GM19328 (cell line): ENCODE results near the gene FANCI.

Source experiments
- ATAC-seq: cut with Tn5 transposase; IDR thresholded peaks from one replicate; pipeline ENCODE4 v1.9.1; 2021; ENCODE audit warnings: mild to moderate bottlenecking, moderate library complexity; ENCODE audit not compliant: unreplicated experiment

Gene FANCI

GRCh38 chr15:89303986-89304385, 60.2 kb downstream of the FANCI start:
- ATAC-seq: no peak

- ATAC-seq: no peak
These were observed 61.6 kb downstream of the FANCI start for GRCh38 chr15:89305395-89305794.

DNA sequence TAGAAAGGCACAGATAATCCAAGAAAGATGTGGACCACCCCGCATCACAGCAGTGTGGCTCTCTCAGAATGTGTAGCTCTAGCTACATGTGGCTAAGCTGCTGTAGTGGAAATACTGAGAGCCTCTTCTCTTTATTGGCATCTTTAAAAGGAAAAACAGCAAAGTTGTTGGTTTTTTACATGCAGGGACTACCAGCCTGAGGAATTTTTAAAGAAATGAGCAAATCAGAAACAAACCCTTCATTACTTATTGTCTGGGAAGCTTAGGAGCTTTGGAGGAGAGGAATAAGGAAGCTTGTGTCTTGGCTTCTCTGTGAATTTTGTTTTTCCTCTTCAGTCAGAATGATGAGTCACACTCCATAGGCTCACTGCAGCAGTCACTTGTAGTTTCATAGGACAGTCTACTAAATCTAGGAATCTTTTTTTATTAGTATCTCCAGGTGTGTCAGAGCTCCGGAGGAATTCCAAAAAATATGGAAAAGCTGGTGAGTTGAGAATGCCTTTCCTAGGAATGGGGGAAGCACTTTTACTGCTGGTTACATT, 63.3 kb downstream of the FANCI start:
- ATAC-seq: no peak

DNA sequence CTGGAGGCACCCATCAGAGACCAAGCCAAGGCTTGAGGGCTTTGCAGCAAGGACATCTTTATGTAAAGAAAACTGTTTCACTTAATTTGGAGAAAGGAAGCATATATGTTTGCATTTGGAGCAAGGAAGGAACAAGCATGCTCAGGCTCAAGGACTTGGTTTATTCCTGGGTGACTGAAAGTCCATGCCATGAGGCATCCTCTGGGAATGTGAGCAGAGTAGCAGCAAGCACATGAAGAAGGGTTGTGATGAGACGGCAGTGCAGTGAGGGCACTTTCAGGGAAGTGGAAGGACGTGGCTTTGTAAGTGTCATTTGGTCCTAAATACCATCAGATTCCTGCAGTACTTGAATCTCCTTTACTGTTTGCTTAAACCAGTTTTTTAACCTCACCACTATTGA, 64.0 kb downstream of the FANCI start:
- ATAC-seq: no peak

DNA sequence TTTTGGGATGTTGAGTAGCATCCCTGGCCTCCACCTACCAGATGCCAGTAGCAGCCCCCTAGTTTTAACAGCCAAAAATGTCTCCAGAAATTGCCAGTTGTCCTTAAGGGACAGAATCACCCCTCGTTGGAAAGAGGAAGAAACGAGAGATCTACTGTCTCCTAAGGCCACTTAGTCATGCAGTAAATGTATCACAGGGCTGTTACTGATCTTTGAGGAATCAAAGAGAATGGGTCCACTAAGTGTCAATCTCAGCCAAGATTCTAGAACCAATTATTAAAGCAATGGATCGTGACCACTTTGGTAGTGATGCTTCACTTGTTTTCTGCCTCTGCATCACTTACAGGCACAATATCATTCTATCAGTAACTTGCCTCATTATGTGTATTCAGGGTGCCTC, 64.5 kb downstream of the FANCI start:
- ATAC-seq: no peak

DNA sequence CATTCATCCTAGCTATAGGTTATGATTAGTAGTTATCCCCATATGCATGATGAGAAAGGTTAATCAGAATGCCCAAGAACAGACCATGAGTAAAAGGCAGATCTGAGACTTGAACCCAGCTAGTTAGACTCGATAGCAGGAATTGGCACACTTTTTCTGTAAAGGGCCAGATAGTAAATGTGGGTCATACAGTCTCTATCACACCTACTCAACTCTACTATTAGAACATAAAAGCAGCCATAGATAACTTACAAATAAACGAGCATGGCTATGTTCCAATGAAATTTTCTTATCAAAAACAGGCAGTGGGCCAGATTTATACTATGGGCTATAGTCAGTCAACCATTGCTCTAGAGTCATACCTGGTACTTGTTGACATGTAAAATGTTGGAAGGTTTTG, 66.2 kb downstream of the FANCI start:
- no peak for ATAC-seq

DNA sequence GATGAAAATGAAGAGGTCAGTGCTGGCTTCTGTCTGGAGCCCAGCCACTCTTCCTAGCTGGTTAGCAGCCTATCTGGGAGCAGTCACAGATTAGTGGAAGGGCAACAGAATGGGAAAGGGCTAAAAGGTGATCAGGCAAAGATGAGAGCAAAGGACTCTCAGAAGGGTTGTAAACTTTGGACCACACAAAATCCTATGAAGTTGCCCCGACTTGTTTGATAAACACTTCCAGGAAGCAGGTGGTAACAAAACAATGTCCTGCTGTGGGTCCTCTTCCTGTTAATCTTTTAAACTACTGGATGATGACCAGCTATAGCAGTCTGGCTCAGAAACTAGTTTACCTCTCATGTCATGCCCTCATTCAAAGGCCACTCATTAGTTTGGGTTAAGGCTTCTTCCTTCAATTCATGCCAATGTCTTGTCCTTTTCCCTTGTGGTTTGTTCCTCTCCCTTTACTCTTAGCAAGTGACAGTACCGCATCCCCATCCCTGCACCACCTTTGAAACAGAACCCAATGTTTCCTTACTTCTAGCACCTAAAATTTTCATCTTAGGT, 71.7 kb downstream of the FANCI start:
- ATAC-seq: no peak

DNA sequence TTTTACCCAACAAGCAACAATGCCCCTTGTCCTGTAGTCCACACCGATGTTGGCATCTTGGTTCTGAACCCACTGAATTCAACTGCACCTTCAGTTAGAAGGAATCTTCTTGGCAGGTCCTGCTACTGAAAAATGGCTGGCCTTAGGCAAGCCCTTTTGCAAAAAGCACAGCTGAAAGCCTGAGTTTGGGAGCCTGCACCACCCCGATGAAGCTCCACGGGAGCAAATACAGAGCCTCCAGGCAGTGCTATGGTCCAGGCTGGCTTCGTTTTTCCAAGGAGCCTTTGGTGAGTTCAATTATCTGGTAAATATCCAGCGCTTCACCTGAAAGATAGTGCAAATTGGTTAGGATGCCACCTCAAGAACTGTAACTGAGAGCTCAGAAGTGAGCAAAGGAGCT, 72.7 kb downstream of the FANCI start:
- no peak for ATAC-seq

DNA sequence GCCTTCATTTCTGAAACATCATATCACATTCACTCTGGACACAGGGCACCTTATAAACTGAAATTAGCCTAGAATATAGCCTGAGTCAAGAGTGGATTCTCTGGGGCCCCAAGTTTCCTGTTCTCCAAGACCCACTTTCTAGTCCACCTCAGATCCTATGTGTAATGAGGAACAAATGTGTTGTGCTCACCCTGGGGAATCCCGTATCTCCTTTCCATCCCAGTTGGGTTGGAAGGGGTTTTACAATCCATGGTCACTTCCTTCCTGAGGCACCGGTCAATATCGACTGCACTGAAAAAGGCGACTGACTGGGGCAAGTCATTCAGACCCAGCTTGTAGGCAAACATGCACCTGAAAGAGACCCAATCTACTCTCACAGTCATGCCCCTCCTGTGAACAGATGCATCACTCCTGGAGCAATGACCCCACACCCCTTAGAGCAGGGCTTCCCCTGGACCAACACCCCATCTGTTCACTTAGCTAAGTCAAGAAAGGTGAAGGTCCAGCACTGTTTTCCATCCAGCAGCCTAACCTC, 73.5 kb downstream of the FANCI start:
- no peak for ATAC-seq

- no peak for ATAC-seq
These were observed 75.9 kb downstream of the FANCI start for GRCh38 chr15:89319678-89320077.

DNA sequence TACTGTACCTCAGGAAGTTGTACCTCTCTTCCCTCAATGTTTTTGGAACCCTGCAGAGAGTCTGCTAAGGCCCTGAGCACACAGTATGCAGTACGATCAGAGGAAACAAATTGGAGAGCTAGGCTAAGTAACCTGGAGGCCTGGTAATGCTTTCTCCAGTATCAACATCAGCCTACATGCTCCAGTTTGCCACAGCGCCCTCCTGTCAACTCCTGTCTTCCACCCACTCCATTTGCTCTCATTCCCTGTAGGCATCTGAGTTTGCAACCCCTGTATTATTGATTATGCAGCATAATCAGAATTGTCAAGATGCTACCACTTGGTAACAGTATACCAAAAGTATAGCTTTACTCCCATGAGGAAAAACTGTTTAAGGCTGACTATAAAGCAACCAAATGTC, 76.4 kb downstream of the FANCI start:
- no peak for ATAC-seq

GRCh38 chr15:89321521-89322410, 78.0 kb downstream of the FANCI start:
- no peak for ATAC-seq

DNA sequence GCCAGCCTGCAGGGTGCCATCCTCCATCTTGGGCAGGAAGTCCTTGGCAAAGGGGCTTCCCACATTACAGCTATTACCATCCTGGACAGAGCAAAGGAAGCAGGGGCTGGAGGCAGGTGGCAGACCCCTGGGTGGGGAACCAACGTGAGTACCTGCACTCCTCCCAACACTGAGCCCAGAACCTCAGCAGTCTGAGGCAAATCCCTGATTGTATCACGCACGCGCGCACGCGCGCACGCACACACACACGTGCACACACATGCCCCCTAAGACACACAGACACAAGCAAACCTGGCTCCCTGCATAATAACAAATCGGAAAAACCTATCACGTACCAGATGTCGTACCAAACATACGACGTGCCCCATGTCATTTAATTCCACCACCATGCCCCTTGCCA, 79.0 kb downstream of the FANCI start:
- no peak for ATAC-seq

GRCh38 chr15:89323825-89324224, 80.0 kb downstream of the FANCI start:
- no peak for ATAC-seq

- no peak for ATAC-seq
These were observed 81.4 kb downstream of the FANCI start for GRCh38 chr15:89325039-89325803.

GRCh38 chr15:89326316-89326715, 82.5 kb downstream of the FANCI start:
- no peak for ATAC-seq

- ATAC-seq: no peak
These were observed 83.3 kb downstream of the FANCI start for GRCh38 chr15:89327113-89327512.

DNA sequence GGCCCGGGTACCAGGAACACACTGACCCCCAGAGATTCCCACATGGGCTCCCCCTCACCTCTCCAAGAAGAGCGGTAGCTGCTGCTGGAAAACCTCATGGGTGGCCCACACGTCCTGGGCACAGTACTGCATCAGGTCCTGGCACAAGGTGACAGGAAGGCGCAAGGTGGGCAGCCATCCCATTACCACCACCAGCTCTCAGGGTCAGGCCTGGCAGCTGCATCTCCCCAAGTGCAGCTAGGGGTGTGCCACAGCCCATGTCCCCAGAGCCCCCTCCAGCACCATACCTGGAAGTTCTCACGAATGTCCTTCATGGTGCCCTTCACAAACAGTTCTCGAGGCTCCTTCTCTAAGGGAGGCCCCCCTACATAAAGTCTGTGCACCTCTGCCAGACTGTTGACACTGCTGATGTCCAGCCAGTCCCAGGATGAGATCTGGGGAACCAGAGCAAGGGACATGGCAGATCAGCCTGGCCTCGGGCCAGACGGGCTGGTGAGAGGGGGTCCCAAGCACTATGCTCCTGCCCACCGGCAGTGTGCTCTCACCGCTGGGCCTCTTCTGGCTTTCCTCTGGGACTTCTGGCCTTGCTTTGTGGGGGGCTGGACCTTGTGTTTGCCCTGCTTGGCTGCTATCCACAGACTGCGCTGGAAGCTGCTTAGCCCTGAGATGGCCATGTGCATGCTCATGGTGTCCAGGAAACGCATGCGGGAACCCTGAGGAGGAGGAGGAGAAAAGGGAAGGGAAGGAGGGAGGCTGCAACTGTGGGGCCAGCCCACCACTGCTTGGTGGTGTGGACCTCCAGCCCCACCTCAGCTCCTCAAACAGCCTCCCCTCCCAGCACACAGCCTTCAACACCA, 84.8 kb downstream of the FANCI start:
- ATAC-seq: no peak

GRCh38 chr15:89329329-89330084, 85.7 kb downstream of the FANCI start:
- no peak for ATAC-seq

GRCh38 chr15:89330119-89330518, 86.3 kb downstream of the FANCI start:
- ATAC-seq: no peak
